Epithelial cell of prostate (primary cell): ENCODE measurements around the gene PIH1D1.

Experiments used
- DNase-seq: peaks from one replicate; pipeline ENCODE4 v3.0.0-alpha.2; 2011; ENCODE audit warnings: low read depth, low spot score
- H3K27ac ChIP-seq: fragments of 450-650 bp; 2 replicates; pipeline ENCODE4 v1.5.1; 2017; ENCODE audit warnings: mild to moderate bottlenecking

The PIH1D1 gene

GRCh38 chr19:49422407-49423070 is 29.1 kb downstream of the PIH1D1 start:
- DNase-seq: no peak
- H3K27ac ChIP-seq: no peak overlapping the region

- H3K27ac ChIP-seq: no peak overlapping the region
- DNase-seq: no peak
Observed at GRCh38 chr19:49421878-49422202, 29.8 kb downstream of the PIH1D1 start.

GRCh38 chr19:49421039-49421877 is 30.4 kb downstream of the PIH1D1 start:
- DNase-seq: no peak
- no peak overlapping the region for H3K27ac ChIP-seq

- no peak for DNase-seq
- no peak overlapping the region for H3K27ac ChIP-seq
Observed at GRCh38 chr19:49420227-49420626, 31.4 kb downstream of the PIH1D1 start.

- H3K27ac ChIP-seq: no peak overlapping the region
- DNase-seq: no peak
Observed at GRCh38 chr19:49419173-49419572, 32.4 kb downstream of the PIH1D1 start.

GRCh38 chr19:49418511-49418910 is 33.1 kb downstream of the PIH1D1 start:
- no peak overlapping the region for H3K27ac ChIP-seq
- DNase-seq: no peak

GRCh38 chr19:49417088-49417487 is 34.5 kb downstream of the PIH1D1 start:
- no peak for DNase-seq
- H3K27ac ChIP-seq: no peak overlapping the region

GRCh38 chr19:49415810-49416200 is 35.8 kb downstream of the PIH1D1 start:
- DNase-seq: no peak
- no peak overlapping the region for H3K27ac ChIP-seq

- no peak for DNase-seq
- no peak overlapping the region for H3K27ac ChIP-seq
Observed at GRCh38 chr19:49415102-49415809, 36.4 kb downstream of the PIH1D1 start.

GRCh38 chr19:49414256-49414655 is 37.4 kb downstream of the PIH1D1 start:
- DNase-seq: no peak
- H3K27ac ChIP-seq: no peak overlapping the region

GRCh38 chr19:49413348-49413747 is 38.3 kb downstream of the PIH1D1 start:
- DNase-seq: no peak

GRCh38 chr19:49411681-49412326 is 39.8 kb downstream of the PIH1D1 start:
- no peak for DNase-seq
- H3K27ac ChIP-seq: no peak overlapping the region

More at GRCh38 chr19:49413348-49413747, 38.3 kb downstream of the PIH1D1 start:
- H3K27ac ChIP-seq: no peak overlapping the region

GRCh38 chr19:49409441-49410029 is 42.1 kb downstream of the PIH1D1 start:
- no peak for DNase-seq
- no peak overlapping the region for H3K27ac ChIP-seq

- no peak overlapping the region for H3K27ac ChIP-seq
- DNase-seq: no peak
Observed at GRCh38 chr19:49408816-49409440, 42.7 kb downstream of the PIH1D1 start.

- no peak overlapping the region for H3K27ac ChIP-seq
- DNase-seq: no peak
Observed at GRCh38 chr19:49407482-49408015, 44.1 kb downstream of the PIH1D1 start.

GRCh38 chr19:49407079-49407478 is 44.5 kb downstream of the PIH1D1 start:
- no peak overlapping the region for H3K27ac ChIP-seq
- no peak for DNase-seq

GRCh38 chr19:49403404-49404187 is 48.0 kb downstream of the PIH1D1 start:
- no peak overlapping the region for H3K27ac ChIP-seq
- DNase-seq: no peak

GRCh38 chr19:49400029-49400428 is 51.6 kb downstream of the PIH1D1 start:
- no peak overlapping the region for H3K27ac ChIP-seq
- DNase-seq: no peak

- H3K27ac ChIP-seq: no peak overlapping the region
- no peak for DNase-seq
Observed at GRCh38 chr19:49398931-49399330, 52.7 kb downstream of the PIH1D1 start.
